WTC11 (cell line): ENCODE measurements around the gene SSU72. TPM values are rescaled to one million over a fixed set of nuclear protein-coding genes. Genes with fewer than 3 reads are reported as not detected.

Source experiments
- ATAC-seq: fragments of 200-7000 bp; cut with Tn5 transposase; 2 replicates; pipeline ENCODE4 v1.10.0; 2021; ENCODE audit warnings: mild to moderate bottlenecking, moderate library complexity
- CTCF ChIA-PET: fragments of 300-600 bp; sonication (Branson Sonifier 250); formaldehyde crosslinking; loops from one replicate; lab custom pipeline; 2021; ENCODE audit warnings: antibody characterized with exemption; lab: Charles Lee
- POLR2A ChIA-PET: fragments of 350-600 bp; sonication (Branson Sonifier 250); formaldehyde crosslinking; loops from one replicate; lab custom pipeline; 2021; ENCODE audit warnings: antibody characterized with exemption; lab: Charles Lee
- DNase-seq: peaks from one replicate; pipeline ENCODE4 v3.0.0; 2021; ENCODE audit warnings: low spot score
- H3K27ac Mint-ChIP-seq: 2 replicates; pipeline ENCODE4 v1.8.0; 2021; ENCODE audit warnings: mixed read lengths
- H3K27me3 Mint-ChIP-seq: 2 replicates; pipeline ENCODE4 v1.8.0; 2021; ENCODE audit warnings: low read depth, mild to moderate bottlenecking, moderate library complexity, mixed read lengths
- H3K36me3 Mint-ChIP-seq: 2 replicates; pipeline ENCODE4 v1.8.0; 2021; ENCODE audit warnings: mixed read lengths
- H3K4me1 Mint-ChIP-seq: 2 replicates; pipeline ENCODE4 v1.8.0; 2022; ENCODE audit warnings: mixed read lengths
- H3K4me3 Mint-ChIP-seq: 2 replicates; pipeline ENCODE4 v1.8.0; 2021; ENCODE audit warnings: mild to moderate bottlenecking, moderate library complexity, mixed read lengths
- H3K9me3 Mint-ChIP-seq: 2 replicates; pipeline ENCODE4 v1.8.0; 2021; ENCODE audit warnings: mixed read lengths
- ARID4B ChIP-seq: sonication (generic); formaldehyde crosslinking; IDR thresholded peaks from 2 replicates; pipeline ENCODE4 v1.8.0; 2023; ENCODE audit warnings: missing genetic modification reagents, mild to moderate bottlenecking, borderline replicate concordance
- ATF1 ChIP-seq: sonication (generic); formaldehyde crosslinking; IDR thresholded peaks from 2 replicates; pipeline ENCODE4 v1.8.1; 2023; ENCODE audit warnings: mild to moderate bottlenecking, moderate library complexity, missing genetic modification reagents
- ATF6 ChIP-seq: sonication (generic); formaldehyde crosslinking; IDR thresholded peaks from 2 replicates; pipeline ENCODE4 v1.8.1; 2023; ENCODE audit warnings: mild to moderate bottlenecking, missing genetic modification reagents
- CTCF ChIP-seq: fragments of 200-600 bp; IDR thresholded peaks from 2 replicates; pipeline ENCODE4 v1.8.0; 2022; ENCODE audit warnings: antibody characterized with exemption
- ELF4 ChIP-seq: sonication (generic); formaldehyde crosslinking; IDR thresholded peaks from 2 replicates; pipeline ENCODE4 v1.8.1; 2022; ENCODE audit warnings: low read depth, mild to moderate bottlenecking, moderate library complexity, missing genetic modification reagents
- GABPB1 ChIP-seq: sonication (generic); formaldehyde crosslinking; IDR thresholded peaks from 2 replicates; pipeline ENCODE4 v1.8.1; 2023; ENCODE audit warnings: mild to moderate bottlenecking, missing genetic modification reagents
- GRHL2 ChIP-seq: fragments of 250-450 bp; sonication (Bioruptor Pico); IDR thresholded peaks from 2 replicates; pipeline ENCODE4 v1.8.0; 2022; ENCODE audit warnings: mild to moderate bottlenecking, moderate library complexity; ENCODE audit not compliant: insufficient replicate concordance, severe bottlenecking
- HMGA2 ChIP-seq: fragments of 250-450 bp; sonication (Bioruptor Pico); IDR thresholded peaks from 2 replicates; pipeline ENCODE4 v1.4.0; 2021; ENCODE audit warnings: mild to moderate bottlenecking, moderate library complexity
- JAZF1 ChIP-seq: fragments of 250-450 bp; sonication (Bioruptor Pico); IDR thresholded peaks from 2 replicates; pipeline ENCODE4 v1.9.0; 2021; ENCODE audit warnings: moderate library complexity, mild to moderate bottlenecking, inconsistent platforms
- NFYB ChIP-seq: sonication (generic); formaldehyde crosslinking; conservative IDR thresholded peaks from 2 replicates; pipeline ENCODE4 v1.8.0; 2022; ENCODE audit warnings: low read depth, missing genetic modification reagents
- OVOL2 ChIP-seq: fragments of 250-450 bp; sonication (Bioruptor Pico); IDR thresholded peaks from 2 replicates; pipeline ENCODE4 v1.9.0; 2021; ENCODE audit warnings: mild to moderate bottlenecking, borderline replicate concordance
- RELA ChIP-seq: sonication (generic); formaldehyde crosslinking; IDR thresholded peaks from 2 replicates; pipeline ENCODE4 v1.8.1; 2022; ENCODE audit warnings: missing genetic modification reagents, mild to moderate bottlenecking, borderline replicate concordance
- SMAD3 ChIP-seq: sonication (generic); formaldehyde crosslinking; IDR thresholded peaks from 2 replicates; pipeline ENCODE4 v1.8.0; 2022; ENCODE audit warnings: missing genetic modification reagents, mild to moderate bottlenecking, borderline replicate concordance
- TEAD1 ChIP-seq: sonication (generic); formaldehyde crosslinking; IDR thresholded peaks from 2 replicates; pipeline ENCODE4 v1.8.0; 2022; ENCODE audit warnings: mild to moderate bottlenecking, missing genetic modification reagents
- USF2 ChIP-seq: sonication (generic); formaldehyde crosslinking; IDR thresholded peaks from 2 replicates; pipeline ENCODE4 v1.8.1; 2023; ENCODE audit warnings: mild to moderate bottlenecking, missing genetic modification reagents, moderate library complexity
- ZNF121 ChIP-seq: sonication (generic); formaldehyde crosslinking; IDR thresholded peaks from 2 replicates; pipeline ENCODE4 v1.8.0; 2023; ENCODE audit warnings: missing genetic modification reagents
- ZNF232 ChIP-seq: sonication (generic); formaldehyde crosslinking; IDR thresholded peaks from 2 replicates; pipeline ENCODE4 v1.8.0; 2022; ENCODE audit warnings: mild to moderate bottlenecking, missing genetic modification reagents
- ZNF425 ChIP-seq: fragments of 250-450 bp; sonication (Bioruptor Pico); conservative IDR thresholded peaks from 2 replicates; pipeline ENCODE4 v1.9.0; 2021; ENCODE audit warnings: mild to moderate bottlenecking
- total RNA-seq: library from RNA; stranded (reverse); gene quantifications from 3 replicates; pipeline ENCODE4 v1.2.3, GENCODE V29; 2021

The SSU72 gene
- total RNA-seq, 1 experiment from 2014 or later: 158 TPM

GRCh38 chr1:1578371-1578940 is 3.8 kb upstream of the SSU72 start:
- Mint-ChIP-seq H3K27ac (no peak overlapping the region), H3K36me3 (no peaks in the 10 kb centered on the region; the same call in 1 of the 2 replicates), H3K4me1 (peaks cover 11% of the 10 kb centered on the region), H3K4me3 (no peak overlapping the region), H3K9me3 (no peaks in the 10 kb centered on the region), H3K27me3 (peaks cover 21% of the 10 kb centered on the region)
- no peak for TF ChIP-seq GRHL2 (CRISPR knock-in tag)
- TF ChIP-seq HMGA2 (CRISPR knock-in tag): no peak
- TF ChIP-seq TEAD1 (CRISPR knock-in tag): no peak
- no peak for TF ChIP-seq SMAD3
- TF ChIP-seq ZNF425: no peak
- no peak for TF ChIP-seq NFYB
- TF ChIP-seq ZNF121 (CRISPR knock-in tag): no peak
- no peak for TF ChIP-seq USF2 (CRISPR knock-in tag)
- ATAC-seq (no peak), DNase-seq (no peak)
- ChIA-PET POLR2A (interaction anchor here (2.3 kb wide), 1 partner anchor 37 kb away, joined by 7 read pairs; the partner anchor contains the start of gene MIB2), CTCF (interaction anchor here (0.7 to 1.8 kb wide), 2 partner anchors 27 to 74 kb away, joined by 4 to 5 read pairs; no protein-coding TSS in a partner anchor)

- Mint-ChIP-seq H3K4me1 (peaks cover 15% of the 10 kb centered on the region), H3K4me3 (no peak overlapping the region), H3K27me3 (peaks cover 15% of the 10 kb centered on the region), H3K36me3 (no peaks in the 10 kb centered on the region; the same call in 1 of the 2 replicates), H3K27ac (no peak overlapping the region)
- CTCF ChIA-PET: interaction anchor here (1.8 kb wide), 1 partner anchor 26 kb away, joined by 5 read pairs; no protein-coding TSS in a partner anchor
- TF ChIP-seq TEAD1 (CRISPR knock-in tag): no peak
- no peak for TF ChIP-seq RELA (CRISPR knock-in tag)
- TF ChIP-seq JAZF1: no peak
- no peak for TF ChIP-seq CTCF
- TF ChIP-seq OVOL2 (CRISPR knock-in tag): no peak
- no peak for TF ChIP-seq ELF4 (CRISPR knock-in tag)
- TF ChIP-seq ATF1 (CRISPR knock-in tag): no peak
- TF ChIP-seq ATF6 (CRISPR knock-in tag): no peak
- no peak for TF ChIP-seq ARID4B (CRISPR knock-in tag)
- TF ChIP-seq GABPB1 (CRISPR knock-in tag): no peak
- TF ChIP-seq ZNF232 (CRISPR knock-in tag): no peak
- TF ChIP-seq, all 79 proteins: peak for 0
- no peak for DNase-seq
- H3K9me3 Mint-ChIP-seq: no peaks in the 10 kb centered on the region
- POLR2A ChIA-PET: interaction anchor here (0.6 to 2.3 kb wide), 2 partner anchors 38 to 192 kb away, joined by 4 to 7 read pairs; partner anchors contain the start of gene MIB2
- ATAC-seq: no peak
Measured at GRCh38 chr1:1577367-1578011, 2.8 kb upstream of the SSU72 start.
